Activated naive CD4-positive, alpha-beta T cell (primary cell): ENCODE results near the gene PODXL.
"Not testable (repeated sequence)": the region's sequence is repeated elsewhere in the genome, so short reads cannot be mapped to it uniquely, and the experiment has no call there.

Experiments used
- DNase-seq, 4 experiments: peaks; one replicate each; lab custom pipeline; 2025; lab: John Stamatoyannopoulos, UW

The PODXL gene

DNA sequence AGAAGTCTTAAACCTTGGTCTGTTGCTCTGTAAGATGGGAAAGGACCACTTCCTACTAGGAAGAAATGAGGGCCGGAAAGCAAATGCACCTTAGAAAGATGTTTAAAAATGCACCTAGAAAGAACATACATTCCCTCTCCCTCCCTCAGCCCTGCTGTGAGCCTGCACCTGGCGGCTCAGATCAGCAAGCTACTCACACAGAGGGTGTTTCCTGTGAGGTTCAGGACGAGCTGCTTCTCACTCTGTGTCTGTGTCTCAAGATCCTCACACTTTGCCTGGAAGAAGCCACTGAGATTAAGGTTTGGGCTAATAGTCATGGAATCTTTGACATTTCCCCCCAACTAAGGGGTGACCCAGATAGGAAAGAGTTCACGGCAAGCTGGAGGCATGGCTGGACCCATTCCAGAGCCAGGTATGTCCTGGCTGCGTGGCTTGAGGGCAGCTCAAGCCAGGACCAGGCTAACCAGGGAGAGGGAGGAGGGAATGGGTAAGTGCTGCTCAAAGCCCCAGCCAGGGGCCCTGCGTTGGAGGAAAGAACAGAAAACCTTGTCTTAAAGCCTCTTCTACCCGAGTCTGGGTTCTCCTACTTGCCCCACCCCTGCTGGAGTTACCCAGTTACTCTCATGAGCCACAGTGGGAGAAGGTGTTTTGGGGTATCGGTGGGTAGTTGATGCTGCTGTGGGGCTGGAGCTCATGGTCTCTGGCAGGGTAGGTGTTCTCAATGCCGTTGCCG is 47.5 kb downstream of the PODXL start:
- DNase-seq = no peak

DNA sequence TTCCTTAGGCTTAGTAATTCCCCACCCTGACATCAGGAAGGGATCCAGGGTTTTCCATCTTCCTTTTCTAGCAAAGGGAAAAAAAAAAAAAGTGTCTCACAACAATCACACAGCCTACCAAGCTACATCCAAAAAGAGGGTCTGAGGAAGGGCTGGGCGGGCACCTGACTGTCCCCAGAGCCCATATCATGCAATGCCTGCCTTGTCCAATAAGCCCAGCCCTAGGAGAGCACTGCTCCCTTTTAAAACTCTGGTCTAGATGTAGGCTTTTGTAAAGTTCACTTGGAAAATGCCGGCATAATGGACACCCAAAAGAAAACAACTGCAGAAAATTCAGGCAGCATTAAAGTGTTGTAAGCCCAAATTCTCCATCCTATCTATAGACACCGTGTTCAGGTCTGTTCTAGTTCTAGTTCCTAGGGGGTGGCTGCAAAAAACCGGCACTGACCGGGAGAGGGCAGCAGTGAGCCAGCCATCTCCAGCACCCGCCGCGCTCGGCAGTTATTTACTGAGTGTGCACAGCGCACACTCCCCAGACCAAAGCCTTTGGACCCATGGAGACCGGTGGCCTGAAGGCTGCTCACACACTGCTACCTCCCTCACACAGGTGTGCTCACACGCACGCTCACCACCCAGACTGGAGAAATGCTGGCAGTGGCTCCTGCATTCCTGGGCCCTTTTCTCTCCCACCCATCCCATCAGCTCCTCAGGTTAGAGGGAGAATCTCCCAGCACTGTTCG is 48.7 kb downstream of the PODXL start:
- peak; percentile 53 to 75 (median 71) for DNase-seq

GRCh38 chr7:131506597-131506996 is 49.8 kb downstream of the PODXL start:
- DNase-seq = no peak

DNA sequence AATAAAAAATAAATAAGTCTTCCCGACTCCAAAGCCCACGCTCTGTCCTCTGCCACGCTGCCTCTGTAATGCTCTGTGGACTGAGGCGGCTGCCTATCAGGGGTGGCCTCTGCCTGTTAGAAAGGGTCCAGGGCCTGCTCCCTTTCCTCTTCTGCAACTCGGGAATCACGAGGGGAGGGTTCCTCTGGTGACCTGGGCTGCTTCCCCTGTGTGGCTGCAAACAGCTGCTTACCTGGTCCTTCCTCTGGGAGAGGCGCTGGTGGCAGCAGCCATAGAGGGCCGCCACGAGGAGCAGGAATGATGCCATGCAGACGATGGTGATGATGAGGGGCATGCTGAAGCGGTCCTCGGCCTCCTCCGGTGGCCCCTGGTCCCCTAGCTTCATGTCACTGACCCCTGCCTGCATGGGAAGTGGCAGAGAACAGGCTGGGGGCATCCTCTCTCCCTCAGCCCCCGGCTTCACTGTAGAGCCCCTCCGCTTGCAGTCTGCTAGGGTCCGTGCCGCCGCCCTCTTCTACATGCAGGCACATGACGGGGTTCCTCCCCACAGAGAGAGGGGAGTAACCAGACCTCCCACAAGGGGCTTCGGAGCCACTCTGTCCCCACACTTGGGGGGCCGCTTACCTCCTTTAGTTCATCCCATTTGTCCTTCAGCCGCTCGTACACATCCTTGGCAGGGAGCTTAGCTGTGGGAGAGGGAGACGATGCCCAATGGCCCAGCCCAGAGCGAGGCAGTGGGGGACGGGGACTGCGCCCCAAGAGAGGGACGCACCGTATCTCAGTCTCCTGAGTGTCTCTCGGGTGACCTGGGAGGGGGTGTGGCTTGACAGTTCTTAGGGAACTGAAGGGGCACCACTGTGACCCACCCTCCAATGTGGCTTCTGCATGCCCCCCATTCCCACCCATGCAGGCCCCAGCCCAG is 50.5 kb downstream of the PODXL start:
- DNase-seq = no peak

- not testable (repeated sequence) for DNase-seq
These were observed 51.3 kb downstream of the PODXL start for GRCh38 chr7:131505037-131505620.

DNA sequence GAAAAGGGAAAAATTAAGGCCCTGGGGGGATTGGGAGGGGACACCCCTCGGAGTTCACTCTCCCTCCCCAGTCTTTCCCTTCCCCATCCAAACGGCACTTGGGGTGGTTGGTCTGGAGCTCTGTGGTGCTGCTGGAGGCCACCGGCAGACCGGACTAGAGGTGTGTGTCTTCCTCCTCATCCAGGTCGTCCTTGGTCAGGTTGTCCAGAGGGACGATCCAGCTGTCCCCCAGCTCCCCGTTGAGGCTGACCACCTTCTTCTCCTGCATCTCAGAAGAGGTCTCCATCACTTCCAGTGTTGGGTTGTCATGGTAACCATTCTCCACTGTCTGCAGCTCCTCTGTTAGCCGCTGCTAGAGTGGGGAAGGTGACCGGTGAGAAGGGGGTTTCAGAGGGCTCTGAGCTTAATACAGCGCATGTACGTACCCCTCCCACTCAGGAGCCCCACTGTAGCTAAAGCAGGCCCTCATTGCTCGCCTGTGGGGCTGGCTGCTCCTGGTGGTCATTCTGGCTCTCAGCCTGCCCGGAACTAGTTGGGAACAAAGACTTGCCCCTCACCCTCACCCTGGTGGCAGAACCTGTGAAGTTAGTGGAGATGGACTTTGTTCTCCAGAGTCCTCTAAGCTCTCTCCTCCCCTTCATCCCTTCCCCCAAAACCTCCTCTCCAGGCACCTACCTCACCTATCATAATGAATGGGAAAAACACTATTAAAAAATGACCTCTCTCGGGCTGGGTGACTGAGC is 52.1 kb downstream of the PODXL start:
- no peak for DNase-seq

DNA sequence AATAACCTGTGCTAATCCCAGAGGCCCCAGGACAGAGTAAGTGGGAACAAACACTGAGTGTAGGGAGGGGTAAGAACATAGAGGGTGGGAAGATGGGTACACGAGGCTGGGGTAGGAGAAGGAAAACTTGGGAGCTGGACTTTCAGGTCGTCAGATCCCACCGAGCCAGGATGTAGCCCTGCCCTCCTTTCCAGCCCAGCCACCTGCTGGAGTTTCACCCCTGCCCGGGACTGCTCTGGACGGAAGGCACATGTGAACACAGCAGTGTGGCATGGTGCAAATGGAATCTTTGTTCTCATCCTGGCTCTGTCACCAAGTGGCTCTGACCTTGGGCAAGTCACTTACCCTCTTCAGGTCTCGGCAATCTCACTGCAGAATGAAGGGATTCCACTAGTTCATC is 52.8 kb downstream of the PODXL start:
- DNase-seq = no peak

DNA sequence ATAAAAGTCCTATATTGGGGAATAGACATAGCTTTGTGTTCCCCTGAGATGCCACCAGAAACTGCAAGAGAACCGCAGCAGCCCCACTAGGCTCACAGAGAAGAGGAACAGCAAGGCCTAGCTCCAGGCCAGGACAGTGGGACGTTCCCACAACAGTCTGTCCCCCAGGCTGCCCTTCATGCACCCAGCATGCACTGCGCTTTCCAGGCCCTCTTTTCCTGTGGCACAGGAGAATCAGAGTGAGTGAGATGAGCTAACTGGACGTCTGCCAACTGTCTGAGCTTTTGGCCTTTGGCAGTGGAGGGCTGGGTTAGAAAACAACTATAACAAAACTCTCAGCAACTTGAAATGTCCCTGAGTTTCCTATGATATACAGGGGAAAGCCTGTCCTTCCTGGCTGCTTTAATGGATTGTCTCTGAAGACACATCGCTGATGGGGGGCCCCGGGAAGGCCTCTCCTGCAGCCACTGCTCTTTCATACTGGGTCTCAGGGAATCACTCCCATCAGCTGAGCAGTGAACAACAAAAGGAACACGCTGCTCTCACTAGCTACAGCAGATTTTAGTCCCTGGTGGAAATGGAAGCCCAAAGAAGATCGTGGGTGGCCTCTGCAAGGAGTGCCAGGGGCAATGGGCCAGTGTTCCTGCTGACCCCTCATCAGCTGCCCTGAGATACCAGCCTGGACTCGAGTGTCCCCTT is 53.5 kb downstream of the PODXL start:
- no peak for DNase-seq

GRCh38 chr7:131501930-131502685 is 54.3 kb downstream of the PODXL start:
- no peak for DNase-seq

DNA sequence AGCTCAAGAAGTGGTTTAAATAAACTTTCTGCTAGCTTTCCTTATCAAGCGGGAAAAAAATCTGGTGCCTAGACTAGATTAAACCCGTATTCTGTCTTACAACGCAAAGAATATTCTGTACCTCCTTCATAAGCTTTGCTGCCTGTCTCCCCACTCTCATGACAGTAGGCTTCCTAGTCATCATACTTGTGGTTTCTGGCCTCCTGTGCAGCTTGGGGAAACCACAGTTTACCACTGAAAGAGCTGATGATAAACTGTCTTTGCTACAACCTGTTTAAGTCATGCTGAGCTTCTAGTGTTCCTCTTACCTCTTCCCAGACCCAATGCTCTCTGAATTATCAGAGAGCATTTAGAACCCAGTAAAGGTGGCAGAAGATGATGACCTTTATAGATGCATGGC is 55.0 kb downstream of the PODXL start:
- DNase-seq = peak in 1 of 4 experiments; percentile 16

DNA sequence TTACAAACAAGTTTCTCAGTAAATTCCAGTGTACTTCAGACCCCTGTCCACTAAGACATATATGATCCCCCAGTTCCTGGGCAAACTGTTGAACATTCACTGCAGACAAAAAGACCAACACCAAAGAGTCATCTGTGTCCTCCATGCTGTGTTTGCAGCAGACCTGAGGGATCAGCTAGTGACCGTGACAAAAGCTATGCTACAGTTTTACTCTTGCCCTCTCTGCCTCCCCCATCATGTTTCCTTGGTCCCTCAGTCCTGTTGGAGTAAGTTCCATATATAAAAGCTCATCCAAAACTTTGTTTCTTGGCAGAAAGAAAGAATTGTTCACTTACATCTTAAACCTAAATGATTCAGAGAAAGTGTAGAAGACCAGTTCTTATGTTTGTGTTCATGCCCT is 56.1 kb downstream of the PODXL start:
- no peak for DNase-seq

DNA sequence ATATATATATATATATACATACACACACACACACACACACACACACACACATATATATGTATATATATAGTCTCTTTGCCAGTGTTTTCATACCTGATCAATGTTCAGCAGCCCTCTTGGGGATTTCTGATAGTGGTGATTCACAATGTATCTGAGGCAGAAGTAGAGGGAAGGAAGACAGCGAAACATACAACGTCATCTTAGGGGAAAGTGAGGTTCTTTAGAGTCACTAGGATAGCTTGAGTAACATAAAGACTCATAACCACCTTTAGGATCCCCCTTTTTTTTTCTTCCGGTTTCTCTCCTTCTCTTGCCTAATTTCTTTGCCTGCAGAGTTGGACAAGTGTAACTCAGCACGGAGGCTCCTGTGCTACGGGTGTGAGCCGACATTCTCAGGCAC is 56.6 kb downstream of the PODXL start:
- no peak for DNase-seq

DNA sequence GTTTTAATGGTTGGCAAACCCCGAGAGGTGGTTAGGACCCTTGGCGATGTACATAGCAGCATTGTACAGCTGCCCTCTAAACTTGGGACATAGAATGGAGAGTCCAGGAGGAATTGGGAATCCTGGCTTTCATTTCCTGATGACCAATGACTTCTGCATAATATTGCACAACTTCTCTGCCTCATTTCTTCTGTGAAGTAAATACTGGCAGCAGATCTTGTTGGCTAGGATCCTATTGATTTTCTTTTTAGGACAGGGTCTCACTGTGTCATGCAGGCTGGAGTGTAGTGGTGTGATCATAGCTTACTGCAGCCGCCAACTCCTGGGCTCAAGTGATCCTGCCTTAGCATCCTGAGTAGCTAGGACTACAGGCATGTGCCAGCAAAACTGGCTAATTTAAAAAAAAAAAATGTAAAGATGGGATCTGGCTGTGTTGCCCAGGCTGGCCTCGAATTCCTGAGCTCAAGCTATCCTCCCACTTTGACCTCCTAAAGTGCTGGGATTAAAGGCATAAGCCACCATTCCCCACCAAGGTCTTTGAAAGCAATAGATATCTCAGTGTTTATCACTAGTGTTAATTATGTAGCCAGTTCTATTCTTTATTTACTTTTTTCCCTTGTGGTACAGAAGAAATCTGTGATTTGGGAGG is 58.1 kb downstream of the PODXL start:
- no peak for DNase-seq

GRCh38 chr7:131497454-131497853 is 59.0 kb downstream of the PODXL start:
- DNase-seq = no peak

GRCh38 chr7:131495669-131496498 is 60.5 kb downstream of the PODXL start:
- no peak for DNase-seq

DNA sequence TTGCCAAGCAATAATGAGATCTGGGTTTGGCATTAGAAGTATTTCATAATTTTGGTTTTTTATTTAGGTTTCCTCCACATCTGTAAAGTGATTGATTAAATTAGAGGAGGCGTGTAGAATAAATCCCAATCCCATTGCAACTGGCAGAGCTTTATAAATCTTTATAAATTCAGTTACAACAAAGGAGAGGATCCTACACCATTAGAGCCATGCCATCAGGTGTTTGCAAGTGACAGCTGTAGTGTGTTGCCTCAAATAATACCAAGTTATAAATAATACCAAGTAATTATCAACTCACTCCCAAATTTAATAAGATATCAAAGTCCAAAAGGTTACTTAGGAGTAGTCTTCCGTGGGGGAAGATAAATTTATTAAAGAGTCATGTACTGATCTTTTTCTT is 62.2 kb downstream of the PODXL start:
- DNase-seq = no peak

- no peak for DNase-seq
These were observed 62.8 kb downstream of the PODXL start for GRCh38 chr7:131493581-131493980.

- no peak for DNase-seq
These were observed 63.3 kb downstream of the PODXL start for GRCh38 chr7:131493081-131493480.

DNA sequence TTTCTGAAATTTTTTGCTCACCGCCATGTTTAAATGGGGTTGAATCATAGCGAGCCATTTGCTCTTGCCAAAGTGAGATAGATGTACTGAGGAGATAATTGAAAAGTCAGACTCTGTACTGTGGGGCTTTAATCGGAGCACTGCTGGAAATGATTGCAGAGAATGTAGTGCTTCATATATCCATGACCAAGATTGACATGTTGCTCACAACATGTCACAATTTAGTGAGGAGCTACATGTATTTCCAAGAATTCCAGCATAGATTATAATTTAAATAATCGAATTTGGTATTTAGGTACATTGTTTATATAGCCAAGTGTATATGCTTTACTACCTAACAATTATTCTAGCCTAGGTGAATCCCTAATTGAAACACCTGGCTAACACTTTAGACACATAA is 66.5 kb downstream of the PODXL start:
- DNase-seq = no peak
